Calu3 (cell line): Measurements from ENCODE around the gene PPIL3. TPM values are rescaled to one million over a fixed set of nuclear protein-coding genes. Genes with fewer than 3 reads are reported as not detected.
"Not testable (repeated sequence)": the region's sequence is repeated elsewhere in the genome, so short reads cannot be mapped to it uniquely, and the experiment has no call there.

ENCODE experiments used
- BruUV-seq: library from RNA; stranded (reverse); fragments of 400-500 nt; replicated peaks from 2 replicates; lab custom pipeline; 2021; lab: Mats Ljungman, UMichigan
- CTCF ChIA-PET: fragments of 300-600 bp; sonication (Branson Sonifier 250); formaldehyde crosslinking; loops from one replicate; lab custom pipeline; 2022; ENCODE audit warnings: antibody characterized with exemption; lab: Charles Lee
- DNase-seq: peaks from one replicate; pipeline ENCODE4 v3.0.0; 2022
- H3K27ac Mint-ChIP-seq: one replicate; pipeline ENCODE4 v1.8.0; 2022; ENCODE audit warnings: mixed read lengths; ENCODE audit not compliant: unreplicated experiment
- H3K27me3 Mint-ChIP-seq: one replicate; pipeline ENCODE4 v1.8.0; 2022; ENCODE audit warnings: mixed read lengths; ENCODE audit not compliant: unreplicated experiment
- H3K36me3 Mint-ChIP-seq: one replicate; pipeline ENCODE4 v1.8.0; 2022; ENCODE audit warnings: mild to moderate bottlenecking, moderate library complexity, mixed read lengths; ENCODE audit not compliant: insufficient read depth, unreplicated experiment
- H3K4me1 Mint-ChIP-seq: one replicate; pipeline ENCODE4 v1.8.0; 2022; ENCODE audit warnings: mild to moderate bottlenecking, low read depth, mixed read lengths; ENCODE audit not compliant: unreplicated experiment
- H3K4me3 Mint-ChIP-seq: one replicate; pipeline ENCODE4 v1.8.0; 2022; ENCODE audit warnings: mild to moderate bottlenecking, low read depth, moderate library complexity, mixed read lengths; ENCODE audit not compliant: unreplicated experiment
- H3K9me3 Mint-ChIP-seq: one replicate; pipeline ENCODE4 v1.8.0; 2022; ENCODE audit warnings: low read depth, mixed read lengths; ENCODE audit not compliant: unreplicated experiment
- CTCF ChIP-seq: fragments of 200-600 bp; IDR thresholded peaks from one replicate; pipeline ENCODE4 v1.8.0; 2022; ENCODE audit warnings: antibody characterized with exemption; ENCODE audit not compliant: unreplicated experiment
- intact Hi-C: fragments of 100-400 bp; cut with micrococcal nuclease; formaldehyde crosslinking; loops from one replicate; pipeline ENCODE4 v1.10.0; 2022; ENCODE audit not compliant: unreplicated experiment
- total RNA-seq: library from RNA; stranded (reverse); gene quantifications from 2 replicates; pipeline ENCODE4 v1.2.3, GENCODE V29; 2022

The PPIL3 gene
- total RNA-seq, 1 experiment from 2014 or later: 28.0 TPM

DNA sequence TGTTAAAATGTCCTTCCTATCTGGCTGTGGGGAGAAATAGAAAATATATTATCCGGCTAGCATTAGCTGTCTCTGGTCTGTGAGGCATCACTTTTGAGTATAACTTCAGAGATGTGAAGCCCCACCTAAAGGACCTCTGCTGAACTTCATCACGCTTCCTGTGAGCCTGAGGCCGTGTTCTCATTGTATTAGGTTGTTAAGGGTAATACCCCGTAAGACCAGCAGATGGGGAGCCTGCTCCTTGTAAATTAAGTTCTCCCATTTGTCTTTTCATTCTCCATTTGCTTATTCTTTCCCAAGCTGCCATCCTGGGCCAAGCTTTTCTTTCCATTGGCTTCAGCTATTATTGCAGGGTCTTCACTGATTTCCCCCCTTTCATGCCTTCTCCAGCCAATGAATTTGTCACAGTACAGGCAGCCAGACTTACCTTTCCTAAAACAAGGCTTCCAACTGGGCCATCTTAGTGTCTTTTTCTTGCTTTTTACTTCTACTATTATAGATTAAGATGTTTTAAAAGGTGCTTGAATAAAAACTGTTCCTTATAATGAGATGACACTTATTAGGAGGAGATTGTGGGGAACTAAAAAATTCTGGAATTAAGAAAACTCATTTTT lies 12.7 kb upstream of the PPIL3 start:
- no peak overlapping the region for H3K27ac Mint-ChIP-seq

DNA sequence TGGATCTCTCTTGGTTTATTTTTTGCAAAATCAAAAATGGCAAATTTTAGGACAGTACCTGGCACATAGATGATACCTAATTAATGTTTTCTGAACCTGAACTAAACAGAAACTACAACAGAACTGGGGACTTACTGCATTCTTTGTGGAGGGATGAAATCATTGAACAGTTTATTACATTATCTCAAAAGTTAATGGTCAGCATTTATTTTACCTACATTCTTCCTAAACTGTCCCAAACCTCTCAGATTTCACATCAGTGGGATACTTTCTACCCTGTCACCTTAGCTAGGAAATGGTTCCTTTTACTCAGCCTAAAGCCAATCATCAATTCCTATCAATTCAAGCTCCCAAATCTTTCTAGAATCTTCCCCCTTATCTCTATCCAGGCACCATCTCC lies 10.6 kb upstream of the PPIL3 start:
- intact Hi-C loops: no loop called here

More for the DNA sequence above, 12.7 kb upstream of the PPIL3 start:
- BruUV-seq: no TSS peak
- Mint-ChIP-seq H3K9me3 (no peaks in the 10 kb centered on the region), H3K36me3 (peaks cover 55% of the 10 kb centered on the region), H3K4me3 (no peak overlapping the region), H3K27me3 (no peaks in the 10 kb centered on the region), H3K4me1 (peaks cover 8% of the 10 kb centered on the region)
- intact Hi-C loops: loop anchor here (1.0 to 5.0 kb wide), 3 partner anchors 168 to 331 kb away; no protein-coding TSS in a partner anchor
- peak; percentile 85 for TF ChIP-seq CTCF
- CTCF ChIA-PET: interaction anchor here (0.5 to 1.7 kb wide), 9 partner anchors 9 to 332 kb away, joined by 3 to 8 read pairs (median 5); partner anchors contain the start of genes NIF3L1 and PPIL3
- DNase-seq: peak; percentile 75

GRCh38 chr2:200881715-200882249 lies 7.1 kb downstream of the PPIL3 start:
- intact Hi-C loops, CTCF ChIA-PET, H3K27ac Mint-ChIP-seq, H3K4me1 Mint-ChIP-seq, H3K27me3 Mint-ChIP-seq, H3K9me3 Mint-ChIP-seq, BruUV-seq, DNase-seq, H3K4me3 Mint-ChIP-seq: not testable (repeated sequence)
- peaks cover 31% of the 10 kb centered on the region for H3K36me3 Mint-ChIP-seq

More for the DNA sequence above, 10.6 kb upstream of the PPIL3 start:
- no TSS peak for BruUV-seq
- CTCF ChIA-PET: no interaction called here
- no peaks in the 10 kb centered on the region for H3K27me3 Mint-ChIP-seq
- H3K27ac Mint-ChIP-seq: no peak overlapping the region
- TF ChIP-seq CTCF: no peak
- H3K36me3 Mint-ChIP-seq: peaks cover 52% of the 10 kb centered on the region
- H3K4me1 Mint-ChIP-seq: peaks cover 8% of the 10 kb centered on the region
- H3K4me3 Mint-ChIP-seq: no peak overlapping the region
- DNase-seq: no peak
- H3K9me3 Mint-ChIP-seq: no peaks in the 10 kb centered on the region

DNA sequence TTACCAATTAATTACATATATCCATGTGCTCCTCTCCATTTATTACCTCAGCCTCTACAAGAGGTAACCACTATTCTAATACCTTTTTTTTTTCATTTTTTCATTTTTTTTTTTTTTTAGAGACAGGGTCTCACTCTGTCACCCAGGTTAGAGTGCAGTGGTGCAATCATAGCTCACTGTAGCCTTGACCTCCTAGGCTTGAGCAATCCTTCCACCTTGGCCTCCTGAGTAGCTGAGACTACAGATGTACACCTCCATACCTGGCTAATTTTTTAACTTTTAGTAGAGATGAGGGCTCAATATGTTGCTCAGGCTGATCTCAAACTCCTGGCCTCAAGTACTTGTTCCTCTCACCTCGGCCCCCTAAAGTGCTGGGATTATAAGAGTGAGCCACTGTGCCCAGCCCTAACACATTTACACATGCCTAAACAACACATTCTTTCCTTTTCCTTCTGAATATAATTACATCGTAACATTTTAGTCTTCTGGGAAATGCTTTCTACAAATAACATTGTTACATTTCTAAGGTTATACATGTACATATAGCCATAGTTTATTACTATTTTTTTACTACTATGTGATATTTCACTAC lies 10.5 kb downstream of the PPIL3 start:
- no peak for DNase-seq
- BruUV-seq: no TSS peak
- peaks cover 28% of the 10 kb centered on the region for H3K36me3 Mint-ChIP-seq
- intact Hi-C loops: no loop called here
- no peak for TF ChIP-seq CTCF
- CTCF ChIA-PET: interaction anchor here (0.7 kb wide), 2 partner anchors 167 to 304 kb away, joined by 3 to 5 read pairs; no protein-coding TSS in a partner anchor
- no peak overlapping the region for H3K27ac Mint-ChIP-seq
- H3K9me3 Mint-ChIP-seq: no peaks in the 10 kb centered on the region
- H3K27me3 Mint-ChIP-seq: no peaks in the 10 kb centered on the region
- H3K4me3 Mint-ChIP-seq: no peak overlapping the region
- no peaks in the 10 kb centered on the region for H3K4me1 Mint-ChIP-seq
